AG09319 (cell line): Measurements from ENCODE around the gene SLC25A22.

ENCODE experiments used
- DNase-seq: peaks from one replicate; pipeline ENCODE4 v3.0.0-alpha.2; 2010; ENCODE audit warnings: low read depth; ENCODE audit errors: extremely low read depth
- TF ChIP-seq, protein P1 (sequence below): IDR thresholded peaks from 2 replicates; pipeline ENCODE4 v1.5.1; 2011; ENCODE audit warnings: low read depth, mild to moderate bottlenecking, inconsistent platforms, low read length, moderate library complexity

Gene SLC25A22

DNA sequence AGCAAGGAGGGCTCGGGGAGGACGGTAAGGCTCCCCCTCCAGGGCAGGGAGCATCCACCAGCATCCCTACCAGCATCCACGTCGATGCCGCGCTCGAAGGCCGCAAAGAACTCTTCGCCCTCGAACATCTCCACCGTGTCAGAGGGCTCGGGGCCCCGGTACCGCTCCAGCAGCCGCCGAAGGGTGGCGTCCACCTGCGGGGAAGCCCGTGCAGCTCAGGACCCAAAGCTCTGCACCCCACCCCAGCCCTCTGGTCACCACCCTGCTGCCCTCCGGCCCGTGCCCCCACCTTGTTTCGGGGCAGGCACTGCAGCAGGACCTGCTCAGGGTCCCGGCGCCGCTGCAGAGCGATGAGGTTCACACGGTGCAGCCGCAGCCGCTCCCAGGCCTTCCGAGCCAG, 2.4 kb upstream of the SLC25A22 start:
- TF ChIP-seq, protein P1, sequence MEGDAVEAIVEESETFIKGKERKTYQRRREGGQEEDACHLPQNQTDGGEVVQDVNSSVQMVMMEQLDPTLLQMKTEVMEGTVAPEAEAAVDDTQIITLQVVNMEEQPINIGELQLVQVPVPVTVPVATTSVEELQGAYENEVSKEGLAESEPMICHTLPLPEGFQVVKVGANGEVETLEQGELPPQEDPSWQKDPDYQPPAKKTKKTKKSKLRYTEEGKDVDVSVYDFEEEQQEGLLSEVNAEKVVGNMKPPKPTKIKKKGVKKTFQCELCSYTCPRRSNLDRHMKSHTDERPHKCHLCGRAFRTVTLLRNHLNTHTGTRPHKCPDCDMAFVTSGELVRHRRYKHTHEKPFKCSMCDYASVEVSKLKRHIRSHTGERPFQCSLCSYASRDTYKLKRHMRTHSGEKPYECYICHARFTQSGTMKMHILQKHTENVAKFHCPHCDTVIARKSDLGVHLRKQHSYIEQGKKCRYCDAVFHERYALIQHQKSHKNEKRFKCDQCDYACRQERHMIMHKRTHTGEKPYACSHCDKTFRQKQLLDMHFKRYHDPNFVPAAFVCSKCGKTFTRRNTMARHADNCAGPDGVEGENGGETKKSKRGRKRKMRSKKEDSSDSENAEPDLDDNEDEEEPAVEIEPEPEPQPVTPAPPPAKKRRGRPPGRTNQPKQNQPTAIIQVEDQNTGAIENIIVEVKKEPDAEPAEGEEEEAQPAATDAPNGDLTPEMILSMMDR: no peak

DNA sequence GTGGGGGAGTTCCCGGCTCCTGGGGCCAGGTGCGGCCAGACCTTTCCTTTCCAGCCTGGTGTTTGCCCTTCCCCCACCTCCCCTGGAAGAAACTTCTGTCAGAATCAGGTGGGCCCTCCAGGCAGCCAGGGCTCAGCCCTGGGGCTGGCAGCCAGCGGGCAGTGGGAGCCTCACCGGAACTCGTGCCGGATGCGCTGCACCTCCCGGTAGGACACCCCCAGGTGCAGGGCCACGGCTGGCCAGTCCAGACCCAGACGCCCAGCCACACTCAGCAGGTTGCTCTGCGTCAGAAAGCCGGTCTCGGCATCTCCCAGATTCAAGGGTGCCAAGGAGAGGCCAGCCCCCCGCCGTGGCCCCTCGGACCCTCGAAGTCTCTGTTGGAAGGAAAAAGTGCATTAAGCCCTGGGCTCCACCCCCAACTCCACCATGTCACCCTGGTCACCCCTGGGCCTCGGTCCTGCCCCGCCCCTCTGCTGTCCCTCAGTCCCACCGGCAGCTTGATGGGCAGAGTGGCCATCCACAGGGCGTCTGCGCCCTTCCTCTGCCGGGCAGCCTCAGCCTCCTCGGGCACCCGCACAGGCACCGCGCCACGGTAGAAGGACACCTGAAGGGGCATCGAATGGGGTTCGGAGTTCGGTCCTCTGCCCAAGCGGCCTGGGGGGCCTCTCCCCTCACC, 1.7 kb upstream of the SLC25A22 start:
- TF ChIP-seq, protein P1: no peak
- no peak for DNase-seq

More for the DNA sequence above, 2.4 kb upstream of the SLC25A22 start:
- no peak for DNase-seq

DNA sequence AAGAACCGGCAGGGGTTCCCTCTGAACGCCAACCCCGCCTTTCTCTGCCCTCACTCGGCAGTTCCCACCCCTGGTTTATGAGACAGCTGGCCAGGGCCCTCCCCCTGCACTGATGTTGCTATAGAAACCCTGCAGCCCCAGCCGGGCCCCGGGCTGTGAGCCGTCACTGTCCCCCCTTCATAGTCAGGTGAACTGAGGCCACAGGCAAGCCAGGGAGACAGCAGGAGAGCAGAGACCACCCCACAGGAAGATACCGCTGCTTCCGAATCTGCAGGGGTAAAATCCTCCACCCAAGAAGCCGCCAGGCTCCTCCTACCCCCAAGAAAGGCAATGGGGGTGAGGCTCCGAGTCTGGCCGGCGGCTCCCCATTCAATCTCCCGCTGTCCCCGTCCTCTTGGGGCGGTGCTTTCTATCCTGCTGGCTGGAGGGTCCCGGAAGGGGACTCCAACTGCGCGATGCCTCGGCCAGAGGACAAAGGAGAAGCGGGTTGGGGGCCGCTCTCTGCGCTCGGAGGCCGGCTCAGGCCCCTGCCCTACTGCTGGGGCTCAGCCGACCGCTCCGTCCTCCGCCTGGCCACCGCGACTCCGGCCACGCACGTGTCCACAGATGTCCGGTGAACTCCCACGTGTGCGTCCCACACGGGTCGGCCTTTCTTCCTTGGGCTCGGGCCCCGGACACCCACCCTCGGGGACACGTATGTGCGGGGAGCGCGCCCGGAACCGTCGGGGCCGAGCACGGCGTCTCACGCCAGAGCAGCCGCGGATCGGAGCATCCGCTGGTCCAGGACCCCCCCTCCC, 587 bp downstream of the SLC25A22 start:
- no peak for DNase-seq

DNA sequence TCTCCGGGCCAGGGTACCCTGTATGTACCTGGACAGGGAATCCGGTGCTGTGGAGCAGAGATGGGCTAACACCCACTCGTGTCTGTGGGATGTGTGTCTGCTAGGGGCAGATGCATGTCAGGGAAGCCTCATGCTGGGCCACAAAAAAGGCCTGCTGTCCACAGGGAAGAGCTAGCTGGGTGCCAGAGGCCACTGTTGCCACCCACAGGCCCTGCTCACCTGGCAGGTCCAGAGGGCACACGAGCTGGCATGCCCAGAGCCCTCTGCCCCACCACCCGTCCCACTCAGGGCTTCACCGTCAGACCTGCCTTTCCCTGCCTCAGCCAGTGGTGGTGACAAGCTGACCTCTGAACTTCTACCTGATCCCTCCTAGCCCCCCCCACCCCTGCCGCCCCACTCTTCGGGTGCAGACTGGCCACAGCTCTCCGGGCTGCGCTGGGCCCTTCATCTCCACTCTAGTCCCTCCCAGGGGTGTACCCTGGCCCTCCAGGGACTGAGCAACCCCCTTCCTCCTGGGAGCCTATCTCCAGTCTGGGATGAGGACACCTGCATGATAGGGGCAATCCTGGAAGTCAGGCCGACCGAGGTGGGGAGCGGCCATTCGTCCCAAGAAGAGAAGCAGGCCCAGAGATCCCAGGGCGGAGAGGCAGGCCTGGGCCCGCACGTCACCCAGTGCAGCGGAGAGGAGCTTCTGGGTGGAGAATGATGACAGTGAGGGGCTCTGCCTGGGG, 1.4 kb downstream of the SLC25A22 start:
- TF ChIP-seq, protein P1: no peak
- no peak for DNase-seq

More for the DNA sequence above, 587 bp downstream of the SLC25A22 start:
- TF ChIP-seq, protein P1: no peak

DNA sequence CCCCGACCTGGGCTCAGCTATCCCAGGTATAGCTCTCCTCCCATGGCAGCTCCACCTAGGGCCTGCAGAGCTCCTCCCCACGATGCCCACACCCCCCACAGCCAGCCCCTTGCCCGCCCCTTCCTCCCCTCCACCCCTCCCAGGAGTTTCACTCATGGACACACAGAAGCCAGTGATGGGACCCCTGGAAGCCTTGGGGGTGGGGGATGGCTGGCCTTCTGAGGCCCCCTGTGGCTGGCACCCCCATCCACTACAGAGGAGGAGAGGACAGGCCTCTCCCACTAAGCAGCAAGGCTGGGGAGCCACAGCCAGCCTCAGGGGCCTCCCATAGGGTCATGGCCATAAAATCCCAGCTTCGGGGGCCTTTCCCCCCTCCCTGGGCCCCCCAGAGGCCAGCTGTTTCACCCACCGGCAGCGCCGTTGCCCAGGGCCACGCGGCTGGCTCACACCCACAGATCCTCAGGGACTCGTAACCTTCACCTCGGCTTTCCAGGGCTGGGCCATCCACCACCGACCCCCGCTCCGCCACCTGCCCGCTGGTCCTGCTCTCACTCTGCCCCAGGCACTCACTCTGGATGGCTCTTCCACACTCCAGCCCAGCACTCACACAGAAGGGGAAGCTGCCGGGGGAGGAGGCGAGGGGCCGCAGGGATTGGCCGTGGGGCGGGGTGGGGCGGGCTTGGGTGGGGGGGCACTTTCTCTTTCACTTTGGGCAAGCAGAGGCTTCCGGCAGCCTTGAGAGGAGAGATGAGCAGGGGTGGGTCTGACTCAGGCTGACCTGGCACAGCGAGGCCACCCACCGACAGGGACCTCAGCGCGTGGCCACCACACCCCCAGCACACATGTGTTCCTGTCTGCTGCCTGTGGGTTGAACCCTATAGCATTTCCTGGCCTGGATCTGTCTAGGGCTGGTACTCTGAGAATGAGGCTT, 2.2 kb downstream of the SLC25A22 start:
- no peak for DNase-seq
- TF ChIP-seq, protein P1: no peak

DNA sequence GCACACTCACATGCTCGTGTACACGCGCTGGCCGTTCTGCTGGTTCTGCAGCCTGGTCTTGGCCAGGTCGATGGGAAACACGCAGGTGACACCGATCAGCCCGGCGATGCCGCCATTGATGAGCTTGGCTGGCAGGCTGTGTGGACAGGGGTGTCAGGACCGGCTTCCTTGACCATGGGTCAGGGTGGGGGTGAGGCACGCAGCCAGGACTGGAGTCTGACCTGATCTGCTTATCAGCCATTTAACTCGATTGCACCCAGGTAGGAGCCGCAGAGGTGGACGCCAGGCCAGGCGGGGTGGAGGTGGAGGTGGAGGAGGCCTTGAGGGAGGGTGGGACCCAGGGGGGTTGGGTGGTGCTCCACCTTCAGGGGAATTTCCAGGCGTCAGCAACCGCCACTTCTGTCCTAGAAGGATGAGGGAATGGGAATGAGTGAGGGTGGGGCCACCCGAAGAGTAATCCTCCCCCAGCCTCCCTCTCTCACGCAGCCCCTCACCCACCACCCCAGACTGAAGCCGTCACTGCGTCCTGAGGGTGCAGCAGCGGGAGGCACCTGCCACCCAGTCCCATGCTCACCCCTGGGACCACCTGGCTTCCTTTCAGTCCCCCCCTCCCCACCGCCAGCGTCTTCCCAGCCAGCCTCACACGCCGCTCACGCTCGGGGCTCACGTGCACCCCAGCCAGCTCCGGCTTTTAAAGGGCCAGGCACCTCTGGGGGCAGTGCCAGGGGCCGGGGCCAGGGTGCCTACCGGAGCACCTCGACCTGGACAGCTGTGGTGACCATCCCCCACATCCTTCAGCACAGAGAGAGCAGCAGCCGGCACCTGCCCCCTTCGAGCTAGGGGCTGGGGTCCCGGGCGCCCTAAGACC, 3.1 kb downstream of the SLC25A22 start:
- TF ChIP-seq, protein P1: no peak
- no peak for DNase-seq
